ENCODE results near the gene GFAP. TPM values are rescaled to one million over a fixed set of nuclear protein-coding genes. Genes with fewer than 3 reads are reported as not detected.

Gene GFAP
- total and polyA plus RNA-seq, 2 donors (not counting 1 experiment from before 2014, with no cell fraction given): 0.31 to 1.3 TPM

- Histone ChIP-seq H3K36me3 (ENCODE audit: control insufficient read depth, insufficient read depth, low read length) (peaks cover 6% of the 10 kb centered on the region), H3K4me1 (ENCODE audit: control insufficient read depth, extremely low read depth, insufficient read depth, low read length) (no peaks in the 10 kb centered on the region), H2AFZ (ENCODE audit: low read length) (no peak overlapping the region), H3K27me3 (ENCODE audit: control insufficient read depth, insufficient read depth, low read length) (peaks cover 2% of the 10 kb centered on the region), H4K20me1 (ENCODE audit: control insufficient read depth, extremely low read depth, insufficient read depth, low read length) (no peaks in the 10 kb centered on the region), H3K4me2 (ENCODE audit: extremely low read depth, insufficient read depth, low read length) (no peak overlapping the region), H3K79me2 (ENCODE audit: control insufficient read depth, insufficient read depth, low read length) (no peaks in the 10 kb centered on the region), H3K4me3 (replicated peaks in 1 of 4; ENCODE audit: control extremely low read depth in 1 of 4, insufficient read depth in 1 of 4, low read depth in 3 of 4, low read length in 4 of 4) (no peak overlapping the region), H3K27ac (ENCODE audit: insufficient read depth, low read length) (no peak overlapping the region), H3K9ac (ENCODE audit: insufficient read depth, low read length) (no peak overlapping the region), H3K9me3 (ENCODE audit: control insufficient read depth, insufficient read depth, low read depth, low read length) (no peaks in the 10 kb centered on the region)
- no peak for TF ChIP-seq EZH2 (IDR thresholded peaks at IDR 0.05; ENCODE audit: low read length, missing control alignments)
- TF ChIP-seq CTCF (conservative IDR thresholded peaks at IDR 0.05 in 1 of 2, IDR thresholded peaks at IDR 0.05 in 1 of 2; ENCODE audit: low read depth in 1 of 2, low read length in 2 of 2): no peak
- DNase-seq (ENCODE audit: low read depth in 2 of 2): no peak
Measured at GRCh38 chr17:44921122-44921882, 6.0 kb upstream of the GFAP start.

GRCh38 chr17:44920565-44920940 lies 5.3 kb upstream of the GFAP start:
- H3K36me3 ChIP-seq (ENCODE audit: control insufficient read depth, insufficient read depth, low read length): no peaks in the 10 kb centered on the region
- H3K9ac ChIP-seq (ENCODE audit: insufficient read depth, low read length): no peak overlapping the region
- TF ChIP-seq EZH2 (IDR thresholded peaks at IDR 0.05; ENCODE audit: low read length, missing control alignments): no peak
- no peak for TF ChIP-seq CTCF (conservative IDR thresholded peaks at IDR 0.05 in 1 of 2, IDR thresholded peaks at IDR 0.05 in 1 of 2; ENCODE audit: low read depth in 1 of 2, low read length in 2 of 2)
- no peak overlapping the region for H3K4me2 ChIP-seq (ENCODE audit: extremely low read depth, insufficient read depth, low read length)
- no peak overlapping the region for H2AFZ ChIP-seq (ENCODE audit: low read length)
- no peaks in the 10 kb centered on the region for H4K20me1 ChIP-seq (ENCODE audit: control insufficient read depth, extremely low read depth, insufficient read depth, low read length)
- H3K27ac ChIP-seq (ENCODE audit: insufficient read depth, low read length): no peak overlapping the region
- no peaks in the 10 kb centered on the region for H3K9me3 ChIP-seq (ENCODE audit: control insufficient read depth, insufficient read depth, low read depth, low read length)
- peaks cover 2% of the 10 kb centered on the region for H3K27me3 ChIP-seq (ENCODE audit: control insufficient read depth, insufficient read depth, low read length)
- H3K79me2 ChIP-seq (ENCODE audit: control insufficient read depth, insufficient read depth, low read length): no peaks in the 10 kb centered on the region
- H3K4me1 ChIP-seq (ENCODE audit: control insufficient read depth, extremely low read depth, insufficient read depth, low read length): no peaks in the 10 kb centered on the region
- no peak overlapping the region for H3K4me3 ChIP-seq (replicated peaks in 1 of 4; ENCODE audit: control extremely low read depth in 1 of 4, insufficient read depth in 1 of 4, low read depth in 3 of 4, low read length in 4 of 4)
- no peak for DNase-seq (ENCODE audit: low read depth in 2 of 2)

GRCh38 chr17:44919885-44920564 lies 4.7 kb upstream of the GFAP start:
- no peaks in the 10 kb centered on the region for H4K20me1 ChIP-seq (ENCODE audit: control insufficient read depth, extremely low read depth, insufficient read depth, low read length)
- H3K36me3 ChIP-seq (ENCODE audit: control insufficient read depth, insufficient read depth, low read length): no peaks in the 10 kb centered on the region
- no peak overlapping the region for H3K4me3 ChIP-seq (replicated peaks in 1 of 4; ENCODE audit: control extremely low read depth in 1 of 4, insufficient read depth in 1 of 4, low read depth in 3 of 4, low read length in 4 of 4)
- no peak overlapping the region for H3K4me2 ChIP-seq (ENCODE audit: extremely low read depth, insufficient read depth, low read length)
- H2AFZ ChIP-seq (ENCODE audit: low read length): no peak overlapping the region
- H3K9ac ChIP-seq (ENCODE audit: insufficient read depth, low read length): no peak overlapping the region
- peaks cover 2% of the 10 kb centered on the region for H3K27me3 ChIP-seq (ENCODE audit: control insufficient read depth, insufficient read depth, low read length)
- no peaks in the 10 kb centered on the region for H3K9me3 ChIP-seq (ENCODE audit: control insufficient read depth, insufficient read depth, low read depth, low read length)
- peak; percentile 70 to 85 for DNase-seq (ENCODE audit: low read depth in 2 of 2)
- peak; percentile 86 to 87 for TF ChIP-seq CTCF (conservative IDR thresholded peaks at IDR 0.05 in 1 of 2, IDR thresholded peaks at IDR 0.05 in 1 of 2; ENCODE audit: low read depth in 1 of 2, low read length in 2 of 2)
- no peak for TF ChIP-seq EZH2 (IDR thresholded peaks at IDR 0.05; ENCODE audit: low read length, missing control alignments)
- H3K4me1 ChIP-seq (ENCODE audit: control insufficient read depth, extremely low read depth, insufficient read depth, low read length): no peaks in the 10 kb centered on the region
- H3K79me2 ChIP-seq (ENCODE audit: control insufficient read depth, insufficient read depth, low read length): no peaks in the 10 kb centered on the region
- no peak overlapping the region for H3K27ac ChIP-seq (ENCODE audit: insufficient read depth, low read length)
